GM19351 (cell line): ENCODE measurements around the gene USP48.
"Not testable (repeated sequence)": the region's sequence is repeated elsewhere in the genome, so short reads cannot be mapped to it uniquely, and the experiment has no call there.

Experiments
- ATAC-seq: cut with Tn5 transposase; IDR thresholded peaks from one replicate; pipeline ENCODE4 v1.9.1; 2021; ENCODE audit warnings: mild to moderate bottlenecking, moderate library complexity; ENCODE audit not compliant: unreplicated experiment

USP48 gene

DNA sequence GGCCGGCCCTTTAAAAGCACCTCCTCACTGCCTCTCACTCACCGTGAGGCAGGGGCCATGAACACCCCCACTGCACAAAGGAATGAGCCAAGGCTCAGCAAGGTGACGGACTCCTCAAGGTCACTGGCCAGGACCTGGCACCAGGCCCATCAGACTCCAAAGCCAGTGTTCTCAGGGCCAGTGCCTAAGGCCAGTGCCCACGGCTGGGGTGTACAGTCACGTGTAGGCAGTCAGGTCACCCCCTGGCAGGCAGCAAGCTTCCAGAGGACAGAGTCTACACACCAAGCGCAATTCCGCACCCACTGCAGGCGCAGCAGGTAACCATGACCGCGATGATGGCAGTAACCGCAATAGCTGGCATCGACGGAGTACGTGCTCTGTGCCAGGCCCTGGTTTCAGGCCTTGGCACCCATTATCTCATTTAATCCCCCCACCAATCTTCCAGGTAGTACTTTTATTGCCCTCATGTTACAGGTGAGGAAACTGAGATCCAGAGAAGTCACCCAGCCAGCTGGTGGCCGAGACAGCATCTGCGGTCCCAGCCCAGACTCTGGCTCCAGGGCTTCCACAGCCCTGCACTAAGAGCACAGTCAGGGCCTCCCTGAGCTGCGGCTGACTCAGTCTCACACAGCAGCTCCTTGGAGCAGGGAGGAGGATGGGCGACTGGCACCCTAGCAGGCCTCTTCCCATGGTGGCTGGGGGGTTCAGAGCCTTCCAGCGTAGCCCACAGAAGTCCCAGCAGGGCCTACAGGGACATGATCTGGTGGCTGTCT lies 140.8 kb downstream of the USP48 start:
- ATAC-seq: no peak

DNA sequence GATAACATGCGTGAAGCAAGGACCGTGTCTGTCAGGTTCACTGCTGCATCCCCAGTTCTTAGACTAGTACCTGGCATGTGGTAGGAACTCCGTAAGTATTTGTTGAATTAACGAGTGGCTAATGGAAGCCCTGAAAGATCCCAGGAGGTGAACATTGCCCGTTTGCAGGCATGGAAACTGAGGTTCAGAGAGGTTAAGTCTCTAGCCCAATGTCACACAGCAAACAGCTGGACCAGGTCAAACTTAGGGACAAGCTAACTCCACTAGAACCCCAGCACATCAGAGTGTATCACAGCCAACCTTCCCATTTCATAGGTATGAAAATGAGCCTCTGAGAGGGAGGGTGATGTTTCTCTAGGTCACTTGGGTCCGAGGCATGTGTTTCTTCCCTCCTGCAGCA lies 141.4 kb downstream of the USP48 start:
- ATAC-seq: no peak

DNA sequence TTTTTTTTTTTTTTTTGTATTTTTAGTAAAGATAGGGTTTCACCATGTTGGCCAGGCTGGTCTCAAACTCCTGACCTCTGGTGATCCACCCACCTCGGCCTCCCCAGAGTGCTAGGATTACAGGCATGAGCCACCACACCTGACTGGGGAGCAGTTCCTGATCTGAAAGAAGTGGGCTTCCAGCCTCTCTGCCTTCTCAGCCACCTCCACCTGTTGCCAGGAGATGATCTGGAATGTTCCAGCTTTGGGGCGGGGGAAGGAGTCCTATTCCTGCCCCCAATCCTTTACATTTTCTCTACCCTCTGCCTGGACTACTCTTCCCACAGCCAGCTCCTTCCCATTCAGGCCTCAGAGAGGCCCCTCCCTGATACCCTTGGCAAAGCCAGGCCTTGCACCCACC lies 141.9 kb downstream of the USP48 start:
- ATAC-seq: no peak

DNA sequence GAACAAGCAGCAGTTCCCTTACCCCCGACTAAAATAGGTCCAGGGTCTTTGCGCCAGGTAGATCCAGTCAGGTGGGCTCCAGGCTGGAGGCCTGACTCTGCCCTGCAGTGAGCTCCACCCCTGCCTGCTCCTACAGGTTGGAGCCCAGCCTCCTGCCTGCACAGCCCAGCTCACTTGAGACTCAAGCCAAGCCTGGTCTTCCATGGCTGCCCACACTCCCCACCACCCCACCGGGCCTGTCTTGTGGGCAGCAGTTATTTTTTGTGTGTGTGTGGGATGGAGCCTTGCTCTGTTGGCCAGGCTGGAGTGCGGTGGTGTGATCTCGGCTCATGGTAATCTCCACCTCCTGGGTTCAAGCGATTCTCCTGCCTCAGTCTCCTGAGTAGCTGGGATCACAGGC lies 142.3 kb downstream of the USP48 start:
- no peak for ATAC-seq

DNA sequence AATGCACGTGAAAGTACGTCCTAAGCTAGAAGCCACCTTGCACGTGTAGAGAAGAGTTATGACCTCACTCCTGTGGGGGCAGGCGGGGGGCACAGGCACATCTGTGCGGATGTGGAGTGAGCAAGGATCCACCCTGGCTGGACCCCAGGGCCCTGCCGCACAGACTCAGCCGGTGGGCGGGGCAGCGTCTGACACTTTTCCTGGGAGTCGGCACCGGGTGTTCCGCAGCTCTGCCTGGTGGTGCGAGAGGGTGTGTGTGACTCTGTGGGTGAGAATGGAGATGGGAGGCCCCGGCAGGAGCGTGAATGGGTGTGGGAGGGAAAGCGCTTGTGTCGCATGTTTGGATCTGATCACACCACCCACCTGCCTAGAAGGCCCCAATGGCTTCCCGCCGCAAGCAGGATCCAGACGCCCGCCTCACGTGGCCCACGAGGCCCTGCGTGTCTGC lies 143.3 kb downstream of the USP48 start:
- no peak for ATAC-seq

DNA sequence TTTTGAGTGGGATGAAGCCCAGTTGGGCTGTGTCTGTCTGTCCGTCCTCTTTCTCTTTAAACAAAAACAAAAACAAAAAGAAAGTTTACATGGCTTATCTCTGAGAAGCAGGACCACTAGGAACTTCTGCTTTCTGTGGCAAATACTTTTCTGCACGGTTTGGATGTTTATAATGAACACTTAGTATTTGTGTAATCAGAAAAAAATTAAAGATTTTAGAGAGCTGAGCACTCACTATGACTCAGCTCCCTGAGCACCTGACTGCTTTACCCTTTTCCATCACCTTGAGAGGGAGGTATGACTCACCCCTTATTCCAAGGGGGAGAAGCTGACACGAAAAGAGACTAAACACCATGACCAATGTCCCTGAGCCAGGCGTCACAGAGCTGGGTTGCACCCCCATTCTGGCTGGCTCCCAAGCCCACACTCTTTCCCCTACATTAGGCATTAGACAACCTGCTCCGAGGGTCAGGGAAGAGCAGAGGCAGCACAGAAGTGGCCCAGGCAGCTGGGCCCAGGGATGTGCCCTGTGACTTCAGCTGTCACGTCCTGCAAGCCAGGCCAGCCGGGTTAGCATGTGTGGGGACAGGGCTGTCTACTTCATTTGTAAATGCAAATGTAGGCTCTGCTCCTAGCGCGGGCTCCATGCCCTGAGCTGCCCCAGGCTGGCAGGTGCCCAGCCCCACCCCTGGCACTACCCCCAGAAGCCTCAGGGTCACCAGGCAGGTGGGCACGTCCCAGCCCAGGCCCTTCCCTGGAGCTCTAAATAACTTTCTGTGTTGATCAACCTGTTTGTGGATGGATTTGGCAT lies 144.2 kb downstream of the USP48 start:
- no peak for ATAC-seq

DNA sequence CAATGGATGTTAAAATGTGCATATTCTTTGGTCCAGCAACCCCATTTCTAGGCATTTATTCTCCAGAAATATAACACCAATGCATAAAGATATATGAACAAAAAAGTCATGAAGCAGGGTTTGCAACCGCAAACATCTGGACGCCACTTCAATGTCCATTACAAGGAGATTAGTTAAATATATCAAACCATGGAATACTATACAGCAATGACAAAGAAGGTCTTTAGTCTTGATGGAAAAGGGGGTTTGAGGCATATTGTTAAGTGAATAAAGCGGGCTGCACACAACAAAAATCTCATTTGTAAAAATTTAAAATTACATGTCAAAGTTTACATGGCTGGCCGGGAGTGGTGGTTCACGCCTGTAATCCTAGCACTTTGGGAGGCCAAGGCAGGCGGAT lies 145.4 kb downstream of the USP48 start:
- no peak for ATAC-seq

DNA sequence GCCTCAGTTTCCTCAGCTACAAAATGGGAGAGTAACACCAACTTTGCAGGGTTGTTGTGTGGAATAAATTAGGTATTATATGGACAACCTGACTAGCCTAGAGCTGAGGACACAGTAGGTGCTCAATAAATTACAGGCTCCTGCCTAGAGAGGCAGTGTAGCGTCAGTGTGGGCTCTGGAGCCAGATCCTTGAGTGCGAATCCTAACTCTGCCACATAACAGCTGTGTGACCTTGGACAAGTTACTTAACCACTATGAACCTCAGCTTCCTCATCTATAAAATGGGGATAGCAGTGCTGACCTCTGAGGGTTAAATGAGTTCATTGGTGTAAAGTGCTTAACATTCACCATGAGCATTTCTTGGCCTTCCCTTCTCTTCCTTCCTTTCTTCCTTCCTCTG lies 146.9 kb downstream of the USP48 start:
- no peak for ATAC-seq

DNA sequence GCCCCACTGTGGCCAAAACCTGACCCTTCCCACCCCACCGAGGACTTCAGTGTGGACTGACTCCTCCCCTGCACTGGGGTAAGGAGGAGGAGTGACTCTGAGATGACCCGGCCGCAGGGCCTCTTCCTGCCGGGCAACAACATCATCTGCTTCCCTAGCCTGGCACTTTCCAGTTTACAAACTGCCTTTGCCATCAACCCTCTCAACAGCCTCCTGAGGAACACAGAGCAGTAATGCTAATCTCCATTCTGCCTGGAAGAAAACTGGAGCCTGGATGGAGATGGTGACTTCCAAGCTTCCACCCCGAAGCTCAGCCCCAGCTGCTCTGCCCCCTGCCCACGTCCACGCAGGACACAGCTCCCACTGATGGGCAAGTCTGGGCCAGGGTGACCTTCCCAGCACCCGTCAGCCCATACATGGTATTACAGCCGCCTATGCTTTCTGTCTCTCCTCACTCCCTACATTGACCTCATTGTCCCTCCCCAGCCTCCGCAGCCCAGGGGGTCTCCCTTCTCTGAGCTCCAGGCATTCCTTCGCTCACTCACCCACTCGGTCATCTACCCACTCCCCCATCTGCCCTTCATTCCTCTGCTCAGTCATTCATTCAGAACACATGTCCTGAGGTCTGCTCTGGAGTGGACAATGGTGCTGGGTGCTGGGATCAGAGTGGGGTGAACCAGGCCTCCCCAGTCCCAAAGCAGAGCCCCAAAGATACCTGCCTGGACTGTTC lies 148.0 kb downstream of the USP48 start:
- ATAC-seq: no peak

DNA sequence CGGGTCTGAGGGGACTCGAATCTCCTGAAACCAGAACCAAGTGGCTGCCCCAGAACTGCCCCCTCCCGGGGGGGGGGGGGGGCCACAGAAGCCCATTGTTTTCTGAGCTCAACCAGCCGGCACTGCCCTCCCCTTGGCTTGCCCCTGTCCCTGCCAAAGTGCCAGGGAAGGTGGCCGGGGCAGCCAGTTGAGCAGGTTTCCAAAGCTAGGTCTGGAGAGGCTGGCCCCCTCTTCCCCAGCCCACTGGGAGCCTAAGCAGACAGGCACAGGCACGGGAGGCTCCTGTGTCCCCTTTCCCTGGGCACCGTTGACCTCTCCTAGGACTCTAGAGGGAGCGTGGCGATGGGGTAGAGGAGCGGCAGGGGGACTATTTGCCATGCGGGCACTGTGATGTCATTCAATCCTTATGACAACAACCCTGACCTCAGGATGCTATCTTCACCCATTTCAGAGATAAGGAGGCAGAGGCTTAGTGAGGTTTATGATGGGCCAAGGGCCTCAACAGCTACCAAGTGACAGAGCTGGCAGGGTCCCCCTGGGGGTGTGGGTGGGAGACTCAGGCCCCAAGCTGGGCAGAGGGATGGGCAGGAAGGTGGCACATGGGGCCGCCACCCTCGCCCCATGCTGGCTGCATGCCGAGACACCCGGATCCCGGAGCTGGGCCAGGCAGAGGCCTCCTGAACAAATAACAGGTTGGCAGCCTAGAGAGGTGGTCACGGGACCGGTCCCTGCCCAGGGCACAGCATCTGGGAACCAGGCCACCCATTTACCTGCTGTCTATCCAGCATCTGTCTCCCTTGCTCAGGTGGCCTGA lies 148.8 kb downstream of the USP48 start:
- no peak for ATAC-seq

DNA sequence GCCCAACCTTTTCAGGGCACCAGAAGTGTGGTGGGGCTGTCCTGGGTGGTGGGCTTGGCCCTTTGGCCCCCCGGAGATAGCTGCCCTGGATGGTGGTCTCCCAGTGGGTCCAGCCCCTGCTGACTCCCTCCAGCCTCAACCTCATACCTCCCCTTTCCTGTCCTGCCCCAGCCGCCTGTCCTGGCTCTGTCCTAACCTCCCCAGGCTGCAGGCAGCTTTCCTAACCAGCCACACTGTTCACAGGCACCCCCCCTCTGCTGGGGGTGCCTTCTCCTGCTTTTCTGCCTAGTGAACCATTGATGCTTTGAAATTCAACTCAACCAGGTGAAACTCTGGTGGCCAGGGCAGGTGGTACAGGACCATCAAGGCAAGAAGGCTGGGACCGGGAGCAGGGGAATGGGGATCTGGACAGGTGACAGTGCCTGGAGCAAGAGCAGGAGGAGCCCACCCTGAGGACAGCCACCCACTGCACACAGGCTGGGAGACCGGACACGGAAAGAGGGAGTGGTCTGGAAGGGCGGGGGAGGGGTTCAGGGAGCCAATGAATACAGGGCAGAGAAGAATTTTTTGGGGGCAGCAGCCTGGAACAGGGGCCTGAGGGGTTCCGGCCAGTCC lies 149.7 kb downstream of the USP48 start:
- ATAC-seq: no peak

DNA sequence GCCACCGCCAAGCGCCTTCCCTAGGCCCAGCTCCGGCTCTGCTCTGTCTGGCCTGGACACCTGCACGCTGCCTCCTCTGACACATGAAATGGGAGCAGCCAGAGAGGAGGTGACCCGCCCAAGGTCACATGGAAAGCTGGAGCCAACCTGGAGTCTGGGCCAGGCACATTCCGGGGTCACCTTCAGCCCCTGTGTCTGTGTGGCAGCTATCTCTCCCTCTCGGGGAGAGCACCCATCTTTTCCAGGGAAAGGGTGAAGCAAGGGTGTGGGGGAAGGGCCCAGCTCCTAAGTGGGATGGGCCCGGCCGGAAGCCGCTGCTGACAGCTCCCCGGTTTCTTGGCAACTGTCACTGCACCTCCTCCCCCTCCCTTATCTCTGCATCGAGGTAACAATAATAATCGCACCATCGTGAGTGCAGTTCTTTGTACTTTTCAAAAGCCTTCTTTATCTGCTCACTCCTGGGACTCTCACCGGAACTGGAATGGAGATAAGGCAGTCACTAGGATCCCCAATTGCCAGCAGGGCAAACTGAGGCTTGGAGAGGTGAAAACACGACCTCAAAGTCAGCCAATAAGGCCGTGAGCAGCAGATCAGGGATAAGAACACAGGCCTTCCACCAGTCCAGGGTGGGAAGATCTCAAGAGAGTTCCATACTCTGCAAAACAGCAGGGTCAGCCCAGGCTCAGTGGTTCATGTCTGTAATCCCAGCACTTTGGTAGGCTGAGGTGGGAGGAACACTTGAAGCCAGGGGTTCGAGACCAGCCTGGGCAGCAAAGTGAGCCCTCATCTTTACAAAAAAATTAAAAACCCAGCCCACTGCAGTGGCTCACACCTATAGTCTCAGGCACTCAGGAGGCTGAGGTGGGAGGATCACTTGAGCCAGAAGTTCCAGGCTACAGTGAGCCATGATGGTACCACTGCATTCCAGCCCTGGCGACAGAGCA lies 150.7 kb downstream of the USP48 start:
- ATAC-seq: no peak

DNA sequence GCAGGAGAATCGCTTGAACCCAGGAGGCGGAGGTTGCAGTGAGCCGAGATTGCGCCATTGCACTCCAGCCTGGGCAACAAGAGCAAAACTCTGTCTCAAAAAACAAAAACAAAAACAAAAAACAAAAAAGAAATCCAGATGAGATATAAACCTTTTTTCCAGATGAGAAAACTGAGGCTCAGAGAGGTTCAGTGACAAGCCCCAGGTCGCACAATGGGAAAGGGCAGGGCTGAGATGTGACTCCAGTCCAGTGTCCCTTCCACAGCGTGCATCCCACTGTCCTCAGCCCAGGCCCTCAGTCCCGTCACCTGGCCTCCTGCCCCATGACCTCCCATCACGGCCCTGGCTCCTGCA lies 151.4 kb downstream of the USP48 start:
- ATAC-seq: not testable (repeated sequence)

DNA sequence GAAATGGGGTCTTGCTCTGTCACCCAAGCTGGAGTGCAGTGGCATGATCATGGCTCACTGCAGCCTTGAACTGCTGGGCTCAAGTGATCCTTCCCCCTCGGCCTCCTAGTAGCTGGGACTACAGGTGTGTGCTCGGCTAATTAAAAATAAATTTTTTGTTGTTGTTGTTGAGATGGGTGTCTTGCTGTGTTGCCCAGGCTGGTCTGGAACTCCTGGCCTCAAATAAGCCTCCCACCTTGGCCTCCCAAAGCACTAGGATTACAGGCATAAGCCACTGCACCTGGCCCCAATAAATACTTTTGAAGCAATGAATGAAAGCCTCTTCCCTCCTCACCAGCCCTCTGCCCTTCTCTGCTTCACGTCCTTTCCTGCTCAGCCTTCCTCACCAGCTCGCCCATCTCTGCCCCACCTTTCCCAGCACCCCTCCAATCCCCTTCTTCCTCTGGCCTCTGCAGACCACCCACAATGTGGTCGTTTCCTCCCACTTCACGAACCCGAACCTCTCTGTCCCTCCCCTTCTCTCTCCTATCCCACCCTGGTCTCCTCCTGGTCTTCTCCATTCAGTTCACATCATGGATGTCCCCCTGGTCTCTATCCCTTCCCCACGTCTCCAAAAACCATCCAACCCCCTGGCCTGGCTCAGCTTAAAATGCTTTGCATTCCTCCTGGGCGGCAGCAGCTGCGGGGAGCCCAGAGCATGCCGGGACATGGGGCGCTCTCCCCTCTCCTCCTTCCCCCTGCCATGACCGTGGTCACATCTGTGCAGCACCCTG lies 152.2 kb downstream of the USP48 start:
- no peak for ATAC-seq

DNA sequence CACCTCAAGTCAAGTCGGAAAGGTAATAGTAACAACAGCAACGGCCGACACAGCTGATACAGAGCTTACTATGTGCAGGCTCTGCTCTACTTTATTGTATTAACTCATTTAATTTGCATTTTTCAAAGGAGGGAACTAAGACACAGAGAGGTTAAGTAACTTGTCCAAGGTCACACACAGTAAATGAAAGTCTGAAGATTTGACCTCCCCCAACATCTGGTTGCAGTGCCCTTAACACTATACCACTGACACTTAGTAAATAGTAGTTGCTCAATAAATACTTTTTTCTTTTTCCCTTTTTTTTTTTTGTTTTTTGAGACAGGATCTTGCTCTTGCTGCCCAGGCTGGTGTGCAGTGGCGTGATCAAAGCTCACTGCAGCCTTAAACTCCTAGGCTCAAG lies 153.0 kb downstream of the USP48 start:
- no peak for ATAC-seq

DNA sequence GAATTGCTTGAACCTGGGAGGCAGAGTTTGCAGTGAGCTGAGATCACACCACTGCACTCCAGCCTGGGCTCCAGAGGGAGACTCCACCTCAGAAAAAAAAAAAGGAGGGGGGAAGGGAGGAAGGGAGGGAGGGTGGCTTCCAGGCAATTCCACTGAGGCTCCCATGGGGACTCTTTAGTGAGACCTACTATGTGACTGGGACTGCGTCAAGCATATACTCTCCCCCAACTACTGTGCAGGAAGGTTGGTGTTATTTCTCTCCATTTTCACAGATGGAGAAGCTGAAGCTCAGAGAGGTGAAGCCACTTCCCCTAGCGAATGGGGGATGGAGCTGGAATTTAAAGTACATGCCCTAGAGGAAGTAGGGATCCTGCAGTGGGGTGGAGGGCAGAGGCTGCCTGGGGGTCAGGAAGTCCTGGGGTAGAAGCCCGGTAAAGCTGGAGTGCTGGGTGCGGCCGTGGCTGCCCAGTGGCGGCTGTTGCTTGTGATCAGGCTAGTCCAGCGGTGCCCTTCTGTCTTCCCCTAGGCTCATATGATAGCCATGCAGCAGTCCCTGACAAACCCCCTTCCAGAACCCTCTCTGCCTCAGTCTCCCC lies 154.1 kb downstream of the USP48 start:
- ATAC-seq: no peak
